ENCODE results near the gene ACSL4.

Gene ACSL4

DNA sequence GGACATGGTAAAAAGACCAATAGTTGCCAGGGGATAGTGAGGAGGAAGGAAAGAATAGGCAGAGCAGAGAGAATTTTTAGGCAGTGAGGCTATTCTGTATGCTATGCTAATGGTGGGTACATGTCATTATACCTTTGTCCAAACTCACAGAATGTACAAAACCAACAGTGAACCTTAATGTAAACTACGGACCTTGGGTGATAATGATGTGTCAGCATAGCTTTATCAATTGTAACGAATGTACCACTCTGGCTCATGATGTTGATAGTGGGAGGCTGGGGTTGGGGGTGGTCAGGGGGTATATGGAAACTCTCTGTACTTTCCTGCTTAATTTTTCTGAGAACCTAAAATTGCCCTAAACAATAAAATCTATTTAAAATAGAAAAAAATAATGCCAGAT, 37.7 kb upstream of the ACSL4 start:
- no peak for DNase-seq
- H4K8ac ChIP-seq (ENCODE audit: low read length): no peak overlapping the region
- no peak overlapping the region for H3K18ac ChIP-seq (ENCODE audit: low read depth in 1 of 2, low read length in 2 of 2)
- no peak overlapping the region for H3K23ac ChIP-seq (ENCODE audit: low read length in 2 of 2)
- no peaks in the 10 kb centered on the region for H3K4me1 ChIP-seq (ENCODE audit: control insufficient read depth, insufficient read depth, low read depth, low read length)
- no peak overlapping the region for H3K4me3 ChIP-seq (ENCODE audit: insufficient read depth in 1 of 2, low read depth in 1 of 2, low read length in 2 of 2)
- peaks cover 0 to 3% of the 10 kb centered on the region in 2 experiments for H3K27me3 ChIP-seq (ENCODE audit: control insufficient read depth in 1 of 2, insufficient read depth in 1 of 2, low read length in 2 of 2)
- H3K4ac ChIP-seq (ENCODE audit: low read depth in 1 of 2, low read length in 2 of 2): no peak overlapping the region
- H2BK120ac ChIP-seq (ENCODE audit: low read depth, low read length): no peak overlapping the region
- no peak overlapping the region for H3K27ac ChIP-seq (ENCODE audit: low read length, poor library complexity, severe bottlenecking)
- no peak overlapping the region for H2BK12ac ChIP-seq (ENCODE audit: low read length in 2 of 2)
- no peak overlapping the region for H2BK5ac ChIP-seq (ENCODE audit: low read depth, low read length, poor library complexity, severe bottlenecking)
- H2AK5ac ChIP-seq (ENCODE audit: low read length, severe bottlenecking): no peak overlapping the region
- no peak overlapping the region for H4K91ac ChIP-seq (ENCODE audit: low read length)
- no peaks in the 10 kb centered on the region for H3K79me1 ChIP-seq (replicated peaks; ENCODE audit: low read length, poor library complexity, severe bottlenecking)
- WGBS: 100% methylated on average over 1 of the region's 2 CpGs
- H3K9ac ChIP-seq (ENCODE audit: low read length): no peak overlapping the region
- H3K14ac ChIP-seq (ENCODE audit: low read length in 2 of 2): no peak overlapping the region
- peaks cover 19% of the 10 kb centered on the region for H3K9me3 ChIP-seq (ENCODE audit: control insufficient read depth, low read length)
- H2BK15ac ChIP-seq (ENCODE audit: low read depth, poor library complexity, severe bottlenecking): no peak overlapping the region
- H3K4me2 ChIP-seq (ENCODE audit: low read length, poor library complexity, severe bottlenecking): no peak overlapping the region
- no peak overlapping the region for H2AFZ ChIP-seq (ENCODE audit: low read depth, low read length)
- H3K36me3 ChIP-seq (ENCODE audit: control insufficient read depth in 1 of 2, insufficient read depth in 2 of 2, low read depth in 1 of 2, low read length in 2 of 2): no peaks in the 10 kb centered on the region

DNA sequence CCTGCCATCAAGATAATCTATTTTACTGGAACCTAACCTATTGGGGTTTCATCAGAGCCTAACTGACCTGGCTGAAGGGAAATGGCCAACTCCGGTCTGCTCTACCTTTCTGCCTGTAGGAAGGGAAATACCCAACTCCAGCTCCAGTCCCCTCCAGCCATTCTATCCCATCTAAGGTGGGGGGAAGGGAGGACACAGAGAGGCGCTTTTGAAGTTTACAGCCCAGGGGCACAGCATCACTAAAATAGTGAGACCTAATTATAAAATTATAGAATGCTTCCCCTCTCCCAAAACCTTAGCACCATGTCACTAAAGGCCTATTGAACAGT, 27.8 kb upstream of the ACSL4 start:
- Histone ChIP-seq H4K8ac (ENCODE audit: low read length) (no peak overlapping the region), H3K27ac (ENCODE audit: low read length, poor library complexity, severe bottlenecking) (no peak overlapping the region), H3K9me3 (ENCODE audit: control insufficient read depth, low read length) (peaks cover 12% of the 10 kb centered on the region), H3K4me2 (ENCODE audit: low read length, poor library complexity, severe bottlenecking) (no peak overlapping the region), H3K14ac (ENCODE audit: low read length in 2 of 2) (no peak overlapping the region), H3K36me3 (ENCODE audit: control insufficient read depth in 1 of 2, insufficient read depth in 2 of 2, low read depth in 1 of 2, low read length in 2 of 2) (no peaks in the 10 kb centered on the region), H3K4me1 (ENCODE audit: control insufficient read depth, insufficient read depth, low read depth, low read length) (no peaks in the 10 kb centered on the region), H2AFZ (ENCODE audit: low read depth, low read length) (no peak overlapping the region), H2BK120ac (ENCODE audit: low read depth, low read length) (no peak overlapping the region), H3K4me3 (ENCODE audit: insufficient read depth in 1 of 2, low read depth in 1 of 2, low read length in 2 of 2) (no peak overlapping the region), H3K9ac (ENCODE audit: low read length) (no peak overlapping the region), H2BK12ac (ENCODE audit: low read length in 2 of 2) (no peak overlapping the region), H3K18ac (ENCODE audit: low read depth in 1 of 2, low read length in 2 of 2) (no peak overlapping the region), H2BK15ac (ENCODE audit: low read depth, poor library complexity, severe bottlenecking) (no peak overlapping the region), H3K23ac (ENCODE audit: low read length in 2 of 2) (no peak overlapping the region), H4K91ac (ENCODE audit: low read length) (no peak overlapping the region), H2BK5ac (ENCODE audit: low read depth, low read length, poor library complexity, severe bottlenecking) (no peak overlapping the region), H3K4ac (ENCODE audit: low read depth in 1 of 2, low read length in 2 of 2) (no peak overlapping the region), H2AK5ac (ENCODE audit: low read length, severe bottlenecking) (no peak overlapping the region), H3K27me3 (ENCODE audit: control insufficient read depth in 1 of 2, insufficient read depth in 1 of 2, low read length in 2 of 2) (peaks cover 0 to 26% of the 10 kb centered on the region in 2 experiments), H3K79me1 (replicated peaks; ENCODE audit: low read length, poor library complexity, severe bottlenecking) (no peaks in the 10 kb centered on the region)
- WGBS: no CpG with 5 or more reads among the region's 2 CpGs
- DNase-seq: no peak

DNA sequence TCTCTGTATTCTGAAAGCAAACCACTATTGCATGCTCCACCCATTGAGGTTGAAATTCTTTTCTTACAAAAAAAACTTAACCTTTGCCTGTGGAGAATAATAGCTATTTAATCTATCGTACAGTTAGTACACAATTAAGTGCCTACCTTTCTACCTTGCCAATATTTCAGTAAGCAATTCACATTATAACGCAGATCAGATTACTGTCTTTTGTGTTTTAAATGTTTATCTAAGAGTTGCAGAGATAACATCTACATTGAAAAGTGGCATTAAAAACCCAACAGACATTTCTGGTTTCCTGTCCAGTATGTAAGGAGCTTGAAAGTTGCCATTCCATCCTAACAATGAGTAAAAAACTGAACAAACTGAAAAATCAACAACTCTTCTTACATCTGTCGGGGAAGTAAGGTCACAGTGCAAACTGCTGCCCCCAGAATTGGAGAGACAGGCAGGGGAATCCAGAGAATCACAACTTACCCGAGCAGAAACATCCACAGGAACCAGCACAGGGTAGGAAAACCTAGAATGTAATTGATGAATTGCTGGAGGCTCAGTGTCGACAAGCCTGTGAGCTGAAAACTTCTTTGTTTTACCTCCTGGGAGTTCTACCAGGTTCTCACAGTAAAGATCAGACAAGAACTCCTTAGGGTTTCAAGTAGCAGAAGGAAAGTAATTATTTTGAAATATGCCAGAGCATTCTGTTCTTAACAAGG, 27.3 kb upstream of the ACSL4 start:
- H3K4ac ChIP-seq (ENCODE audit: low read depth in 1 of 2, low read length in 2 of 2): no peak overlapping the region
- no peak overlapping the region for H2BK120ac ChIP-seq (ENCODE audit: low read depth, low read length)
- 33% methylated on average over 1 of the region's 5 CpGs for WGBS
- no peak overlapping the region for H3K9ac ChIP-seq (ENCODE audit: low read length)
- H3K18ac ChIP-seq (ENCODE audit: low read depth in 1 of 2, low read length in 2 of 2): no peak overlapping the region
- H2BK12ac ChIP-seq (ENCODE audit: low read length in 2 of 2): no peak overlapping the region
- H2AK5ac ChIP-seq (ENCODE audit: low read length, severe bottlenecking): no peak overlapping the region
- peaks cover 0 to 26% of the 10 kb centered on the region in 2 experiments for H3K27me3 ChIP-seq (ENCODE audit: control insufficient read depth in 1 of 2, insufficient read depth in 1 of 2, low read length in 2 of 2)
- H3K27ac ChIP-seq (ENCODE audit: low read length, poor library complexity, severe bottlenecking): no peak overlapping the region
- H3K9me3 ChIP-seq (ENCODE audit: control insufficient read depth, low read length): peaks cover 17% of the 10 kb centered on the region
- no peak overlapping the region for H3K14ac ChIP-seq (ENCODE audit: low read length in 2 of 2)
- no peaks in the 10 kb centered on the region for H3K79me1 ChIP-seq (replicated peaks; ENCODE audit: low read length, poor library complexity, severe bottlenecking)
- no peak overlapping the region for H3K23ac ChIP-seq (ENCODE audit: low read length in 2 of 2)
- no peak overlapping the region for H3K4me2 ChIP-seq (ENCODE audit: low read length, poor library complexity, severe bottlenecking)
- no peak for DNase-seq
- no peak overlapping the region for H4K8ac ChIP-seq (ENCODE audit: low read length)
- no peak overlapping the region for H4K91ac ChIP-seq (ENCODE audit: low read length)
- H3K36me3 ChIP-seq (ENCODE audit: control insufficient read depth in 1 of 2, insufficient read depth in 2 of 2, low read depth in 1 of 2, low read length in 2 of 2): no peaks in the 10 kb centered on the region
- no peak overlapping the region for H2BK5ac ChIP-seq (ENCODE audit: low read depth, low read length, poor library complexity, severe bottlenecking)
- H2BK15ac ChIP-seq (ENCODE audit: low read depth, poor library complexity, severe bottlenecking): no peak overlapping the region
- no peak overlapping the region for H3K4me3 ChIP-seq (ENCODE audit: insufficient read depth in 1 of 2, low read depth in 1 of 2, low read length in 2 of 2)
- H3K4me1 ChIP-seq (ENCODE audit: control insufficient read depth, insufficient read depth, low read depth, low read length): no peaks in the 10 kb centered on the region
- no peak overlapping the region for H2AFZ ChIP-seq (ENCODE audit: low read depth, low read length)

DNA sequence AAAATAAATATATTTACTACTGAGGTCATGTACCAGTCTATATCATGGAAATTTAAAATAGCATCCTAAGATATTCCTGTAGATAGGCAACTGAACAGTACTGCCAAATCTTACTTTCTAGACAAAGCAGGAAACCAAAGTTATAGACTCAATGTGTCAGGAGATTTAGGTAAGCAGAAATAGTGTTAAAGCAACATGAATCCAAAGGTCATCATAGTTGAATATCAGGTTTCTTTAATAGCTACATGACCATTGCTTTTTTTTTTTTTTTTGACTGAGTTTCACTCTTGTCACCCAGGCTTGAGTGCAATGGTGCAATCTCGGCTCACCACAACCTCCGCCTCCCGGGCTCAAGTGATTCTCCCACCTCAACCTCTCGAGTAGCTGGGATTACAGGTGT, 20.2 kb upstream of the ACSL4 start:
- no peak overlapping the region for H3K4ac ChIP-seq (ENCODE audit: low read depth in 1 of 2, low read length in 2 of 2)
- no peak for DNase-seq

More for the DNA sequence above, 20.2 kb upstream of the ACSL4 start:
- Histone ChIP-seq H3K4me1 (ENCODE audit: control insufficient read depth, insufficient read depth, low read depth, low read length) (no peaks in the 10 kb centered on the region), H3K36me3 (ENCODE audit: control insufficient read depth in 1 of 2, insufficient read depth in 2 of 2, low read depth in 1 of 2, low read length in 2 of 2) (no peaks in the 10 kb centered on the region), H3K4me2 (ENCODE audit: low read length, poor library complexity, severe bottlenecking) (no peak overlapping the region), H3K9me3 (ENCODE audit: control insufficient read depth, low read length) (peaks cover 25% of the 10 kb centered on the region), H2AFZ (ENCODE audit: low read depth, low read length) (no peak overlapping the region), H3K27ac (ENCODE audit: low read length, poor library complexity, severe bottlenecking) (no peak overlapping the region), H3K18ac (ENCODE audit: low read depth in 1 of 2, low read length in 2 of 2) (no peak overlapping the region), H2BK5ac (ENCODE audit: low read depth, low read length, poor library complexity, severe bottlenecking) (no peak overlapping the region), H3K79me1 (replicated peaks; ENCODE audit: low read length, poor library complexity, severe bottlenecking) (no peaks in the 10 kb centered on the region), H2AK5ac (ENCODE audit: low read length, severe bottlenecking) (no peak overlapping the region), H3K4me3 (ENCODE audit: insufficient read depth in 1 of 2, low read depth in 1 of 2, low read length in 2 of 2) (no peak overlapping the region), H2BK15ac (ENCODE audit: low read depth, poor library complexity, severe bottlenecking) (no peak overlapping the region), H3K23ac (ENCODE audit: low read length in 2 of 2) (no peak overlapping the region), H3K14ac (ENCODE audit: low read length in 2 of 2) (no peak overlapping the region), H2BK12ac (ENCODE audit: low read length in 2 of 2) (no peak overlapping the region), H4K91ac (ENCODE audit: low read length) (no peak overlapping the region), H3K27me3 (ENCODE audit: control insufficient read depth in 1 of 2, insufficient read depth in 1 of 2, low read length in 2 of 2) (peaks cover 0 to 8% of the 10 kb centered on the region in 2 experiments), H4K8ac (ENCODE audit: low read length) (no peak overlapping the region), H2BK120ac (ENCODE audit: low read depth, low read length) (no peak overlapping the region), H3K9ac (ENCODE audit: low read length) (no peak overlapping the region)
- WGBS: no CpG with 5 or more reads among the region's 4 CpGs
